RWPE1 (cell line): Measurements from ENCODE around the gene UVSSA.

Source experiments
- CTCF ChIA-PET: fragments of 350-600 bp; sonication (Branson Sonifier 250); formaldehyde crosslinking; extraction: SDS; loops from one replicate; lab custom pipeline; 2021; lab: Yijun Ruan, JAX
- POLR2A ChIA-PET: fragments of 400-600 bp; formaldehyde crosslinking; extraction: SDS; loops from one replicate; lab custom pipeline; 2020; ENCODE audit warnings: antibody characterized with exemption; ENCODE audit not compliant: low non-redundant PET; lab: Yijun Ruan, JAX
- DNase-seq: peaks from one replicate; pipeline ENCODE4 v3.0.0; 2012; ENCODE audit warnings: low spot score
- H3K27ac ChIP-seq: fragments of 450-650 bp; 2 replicates; pipeline ENCODE4 v1.5.1; 2017
- TF ChIP-seq, protein P1 (sequence below): fragments of 450-650 bp; conservative IDR thresholded peaks from 2 replicates; pipeline ENCODE4 v1.5.1; 2017; ENCODE audit warnings: low read depth, mild to moderate bottlenecking

Gene UVSSA

DNA sequence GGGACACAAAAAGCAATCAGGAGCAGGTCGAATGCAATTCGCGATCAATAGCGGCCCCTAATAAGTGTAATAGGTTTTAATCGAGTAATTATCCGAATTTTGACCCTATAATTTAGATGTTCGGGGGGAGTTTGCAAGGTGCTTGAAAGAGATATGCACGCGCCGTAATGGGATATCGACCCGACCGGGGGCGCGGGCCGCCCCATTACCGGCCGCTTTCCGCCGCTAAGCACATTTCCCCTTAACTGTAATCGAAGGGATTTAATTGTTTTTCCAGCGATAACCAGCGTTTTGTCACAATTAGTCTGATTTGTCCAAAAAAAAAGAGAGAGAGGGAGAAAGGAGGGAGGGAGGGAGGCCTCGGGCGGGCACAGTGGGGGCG lies 58.2 kb downstream of the UVSSA start:
- CTCF ChIA-PET, result no interaction called here
- H3K27ac ChIP-seq, result no peak overlapping the region
- POLR2A ChIA-PET, result no interaction called here
- no peak for DNase-seq
- TF ChIP-seq, protein P1, sequence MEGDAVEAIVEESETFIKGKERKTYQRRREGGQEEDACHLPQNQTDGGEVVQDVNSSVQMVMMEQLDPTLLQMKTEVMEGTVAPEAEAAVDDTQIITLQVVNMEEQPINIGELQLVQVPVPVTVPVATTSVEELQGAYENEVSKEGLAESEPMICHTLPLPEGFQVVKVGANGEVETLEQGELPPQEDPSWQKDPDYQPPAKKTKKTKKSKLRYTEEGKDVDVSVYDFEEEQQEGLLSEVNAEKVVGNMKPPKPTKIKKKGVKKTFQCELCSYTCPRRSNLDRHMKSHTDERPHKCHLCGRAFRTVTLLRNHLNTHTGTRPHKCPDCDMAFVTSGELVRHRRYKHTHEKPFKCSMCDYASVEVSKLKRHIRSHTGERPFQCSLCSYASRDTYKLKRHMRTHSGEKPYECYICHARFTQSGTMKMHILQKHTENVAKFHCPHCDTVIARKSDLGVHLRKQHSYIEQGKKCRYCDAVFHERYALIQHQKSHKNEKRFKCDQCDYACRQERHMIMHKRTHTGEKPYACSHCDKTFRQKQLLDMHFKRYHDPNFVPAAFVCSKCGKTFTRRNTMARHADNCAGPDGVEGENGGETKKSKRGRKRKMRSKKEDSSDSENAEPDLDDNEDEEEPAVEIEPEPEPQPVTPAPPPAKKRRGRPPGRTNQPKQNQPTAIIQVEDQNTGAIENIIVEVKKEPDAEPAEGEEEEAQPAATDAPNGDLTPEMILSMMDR, result no peak

DNA sequence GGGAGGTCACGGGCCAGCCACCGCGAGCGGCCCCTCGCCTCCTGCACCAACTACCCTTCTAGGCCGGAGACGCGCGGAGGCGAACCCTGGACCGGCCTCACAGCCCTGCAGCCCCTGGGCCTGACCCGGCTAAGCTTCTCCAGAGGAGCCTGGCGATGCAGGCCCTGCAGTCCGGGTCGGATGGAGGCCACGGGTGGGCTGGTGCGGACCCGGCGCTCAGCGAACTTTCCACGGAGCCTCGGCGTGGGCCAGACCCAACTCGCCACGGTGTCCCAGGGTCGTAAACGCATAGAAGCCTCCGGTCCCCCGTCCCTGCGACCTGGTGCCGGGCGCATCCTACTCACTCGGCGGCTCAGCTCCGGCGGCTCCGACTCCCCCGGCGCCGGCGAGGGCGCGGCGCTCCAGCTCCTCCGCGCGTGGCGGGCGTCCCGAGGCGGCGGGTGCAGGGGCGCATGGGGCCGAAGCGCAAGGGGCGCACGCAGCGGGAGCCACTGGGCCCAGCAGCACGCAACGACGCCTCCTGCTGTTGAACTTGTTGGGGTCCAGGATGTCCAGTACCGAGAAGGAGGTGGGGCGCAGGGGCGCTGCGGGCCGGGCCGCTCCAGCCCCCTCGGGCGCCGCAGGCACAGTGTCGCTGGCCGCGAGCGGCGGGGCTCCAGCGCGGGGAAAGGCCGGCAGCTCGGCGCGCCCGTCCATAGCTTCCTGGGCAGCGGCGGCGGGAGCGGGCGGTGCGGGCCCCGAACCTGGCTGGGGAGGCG lies 58.8 kb downstream of the UVSSA start:
- ChIA-PET POLR2A (no interaction called here), CTCF (no interaction called here)
- no peak for DNase-seq
- H3K27ac ChIP-seq, result no peak overlapping the region
- TF ChIP-seq, protein P1, result no peak

DNA sequence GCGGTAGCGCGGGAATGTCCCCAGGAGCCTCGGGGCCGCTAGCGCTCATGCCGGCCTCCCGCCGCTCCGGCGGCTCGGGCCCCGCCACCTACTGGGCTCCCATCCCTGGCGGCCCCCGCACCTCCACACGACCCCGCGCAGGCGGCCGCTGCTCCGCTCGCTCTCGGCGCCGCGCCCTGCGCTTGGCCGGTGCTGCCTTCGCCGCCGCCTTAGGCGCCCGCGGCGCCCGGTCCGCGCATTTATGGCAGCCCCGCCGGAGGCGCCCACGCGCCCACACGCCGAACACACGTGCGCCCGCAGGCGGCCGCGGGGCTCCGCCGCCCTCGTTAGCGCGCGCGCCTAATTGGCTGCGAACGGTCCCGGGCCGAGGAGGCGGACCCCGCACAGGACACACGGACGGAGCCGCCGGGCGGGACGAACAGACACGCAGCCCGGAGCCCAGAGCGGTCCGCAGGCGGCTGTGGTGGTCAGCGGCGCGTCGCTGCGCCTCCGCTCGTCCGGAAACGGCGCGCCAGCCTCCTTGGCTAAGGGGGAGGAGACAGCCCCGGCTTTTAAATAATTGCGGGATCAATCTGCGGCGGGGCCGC lies 59.5 kb downstream of the UVSSA start, which contains the start of gene NKX1-1:
Gene NKX1-1, minus strand, starts transcription at position 49 of the 587 bp plus-strand sequence. Its CDS starts 0 bp downstream, at position 49.
- ChIA-PET POLR2A (no interaction called here), CTCF (no interaction called here)
- H3K27ac ChIP-seq, result no peak within 1 kb of the TSS
- DNase-seq, result no peak
- TF ChIP-seq, protein P1, result no peak

DNA sequence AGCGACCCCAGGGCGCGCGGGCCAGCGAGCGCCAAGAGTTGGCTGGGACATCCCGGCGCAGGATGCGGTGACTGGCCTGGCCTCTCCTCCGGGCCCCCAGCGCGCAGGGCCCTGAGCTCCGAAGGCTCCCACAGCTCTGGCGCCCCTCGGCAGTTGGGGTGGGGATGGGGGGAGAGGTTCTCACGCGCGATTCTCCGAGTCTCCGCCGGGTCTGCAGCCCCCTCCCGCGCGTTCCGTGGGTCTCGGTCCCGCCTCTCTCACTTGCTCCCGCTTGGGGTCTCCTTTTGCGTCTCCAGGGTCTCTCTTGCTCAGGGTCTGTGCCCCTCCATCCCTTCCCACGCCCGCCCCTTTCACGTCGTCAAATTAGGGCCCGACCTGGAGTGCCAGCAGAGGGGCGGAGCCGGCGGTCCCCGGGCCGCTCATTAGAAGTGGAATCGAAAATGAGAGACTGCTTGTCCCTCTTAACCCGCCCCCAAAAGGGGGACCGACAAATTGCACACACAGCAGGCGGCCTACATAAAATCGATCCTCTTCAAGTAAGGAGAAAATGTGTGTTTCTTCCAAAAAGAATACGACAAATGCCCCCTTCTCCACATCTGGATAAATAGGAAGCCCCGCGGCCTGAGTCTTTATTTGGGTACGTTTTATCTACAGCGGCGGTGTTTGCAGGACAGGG lies 60.1 kb downstream of the UVSSA start:
- CTCF ChIA-PET, result no interaction called here
- TF ChIP-seq, protein P1, result no peak
- no peak for DNase-seq

DNA sequence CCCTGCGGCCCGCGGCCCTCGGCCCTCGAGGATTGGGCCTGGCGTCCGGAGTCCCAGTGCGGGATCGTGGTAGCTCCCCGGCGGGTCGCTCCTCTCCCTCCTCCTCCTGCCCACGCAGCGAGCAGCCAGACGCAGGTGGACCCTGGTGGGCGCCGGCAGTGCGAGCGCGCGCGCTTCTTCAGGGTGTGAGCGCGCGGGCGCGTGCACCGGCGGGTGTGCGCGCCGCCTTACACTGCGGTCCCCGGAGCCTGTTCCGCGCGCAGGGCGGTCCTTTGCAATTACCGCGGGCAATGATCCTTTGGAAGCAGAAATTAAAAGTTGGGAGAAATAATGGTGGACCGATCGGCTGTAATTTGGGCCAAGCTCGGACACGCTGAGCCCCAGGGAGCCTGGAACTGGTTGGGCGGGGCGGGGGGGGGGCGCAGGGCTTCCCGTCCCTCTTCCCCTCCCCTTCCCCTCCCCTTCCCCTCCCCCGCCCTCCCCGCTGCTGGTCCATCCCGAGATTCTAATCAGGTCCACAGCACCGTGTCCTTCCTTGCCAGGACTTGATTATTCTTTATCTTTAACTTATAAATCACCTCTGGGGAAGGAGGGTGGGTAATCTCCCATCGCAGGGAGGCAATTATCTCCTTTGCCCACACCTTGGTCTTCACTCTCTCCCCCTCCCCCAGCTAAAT lies 60.8 kb downstream of the UVSSA start:
- POLR2A ChIA-PET, result no interaction called here
- TF ChIP-seq, protein P1, result no peak
- H3K27ac ChIP-seq, result no peak overlapping the region
- no peak for DNase-seq
- CTCF ChIA-PET, result interaction anchor here (0.6 kb wide), 1 partner anchor 64 kb away, joined by 3 read pairs; no protein-coding TSS in a partner anchor

More for the DNA sequence above, 60.1 kb downstream of the UVSSA start:
- no peak overlapping the region for H3K27ac ChIP-seq
- POLR2A ChIA-PET, result no interaction called here

DNA sequence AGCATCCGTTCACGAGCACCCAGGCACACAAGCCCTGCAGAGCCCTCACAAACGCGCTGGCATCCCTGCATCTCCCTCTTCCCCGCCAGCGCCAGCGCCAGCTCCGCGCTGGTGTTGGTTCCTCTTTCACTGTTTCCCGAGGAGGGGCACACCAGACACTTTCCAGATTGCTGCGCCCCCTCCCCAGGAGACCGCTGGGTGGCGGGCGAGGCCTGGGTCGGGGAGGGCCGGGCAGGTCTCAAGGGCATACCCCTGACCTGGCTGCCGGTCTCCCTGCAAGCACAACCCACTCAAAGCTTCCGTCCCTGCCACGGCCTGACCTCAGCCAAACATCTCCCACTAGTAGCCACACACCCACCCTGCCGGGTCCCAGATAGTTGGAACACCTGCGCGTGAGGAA lies 61.4 kb downstream of the UVSSA start:
- no peak overlapping the region for H3K27ac ChIP-seq
- ChIA-PET POLR2A (no interaction called here), CTCF (interaction anchor here (0.6 kb wide), 1 partner anchor 63 kb away, joined by 3 read pairs; no protein-coding TSS in a partner anchor)
- DNase-seq, result no peak
- TF ChIP-seq, protein P1, result no peak
